Coronary artery (tissue), 2 donors: Measurements from ENCODE around the gene MBNL2.
A peak's percentile ranks its signal among the peaks of the same experiment; 100 is the strongest.

ENCODE experiments used
- DNase-seq: peaks from one replicate; pipeline ENCODE4 v3.0.0-alpha.2; 2017; ENCODE audit warnings: low spot score
- H3K27ac ChIP-seq, 2 donors: fragments of 200-600 bp; sonication (generic); one replicate each; pipeline ENCODE4 v1.5.1; 2016 to 2019
- H3K4me3 ChIP-seq: fragments of 200-600 bp; sonication (generic); 2 replicates; pipeline ENCODE4 v1.5.1; 2016; ENCODE audit warnings: mild to moderate bottlenecking, moderate library complexity
- TF ChIP-seq, protein P1 (sequence below): fragments of 200-600 bp; sonication (generic); IDR thresholded peaks from one replicate; pipeline ENCODE4 v1.5.1; 2019; ENCODE audit warnings: antibody characterized with exemption

Gene MBNL2

DNA sequence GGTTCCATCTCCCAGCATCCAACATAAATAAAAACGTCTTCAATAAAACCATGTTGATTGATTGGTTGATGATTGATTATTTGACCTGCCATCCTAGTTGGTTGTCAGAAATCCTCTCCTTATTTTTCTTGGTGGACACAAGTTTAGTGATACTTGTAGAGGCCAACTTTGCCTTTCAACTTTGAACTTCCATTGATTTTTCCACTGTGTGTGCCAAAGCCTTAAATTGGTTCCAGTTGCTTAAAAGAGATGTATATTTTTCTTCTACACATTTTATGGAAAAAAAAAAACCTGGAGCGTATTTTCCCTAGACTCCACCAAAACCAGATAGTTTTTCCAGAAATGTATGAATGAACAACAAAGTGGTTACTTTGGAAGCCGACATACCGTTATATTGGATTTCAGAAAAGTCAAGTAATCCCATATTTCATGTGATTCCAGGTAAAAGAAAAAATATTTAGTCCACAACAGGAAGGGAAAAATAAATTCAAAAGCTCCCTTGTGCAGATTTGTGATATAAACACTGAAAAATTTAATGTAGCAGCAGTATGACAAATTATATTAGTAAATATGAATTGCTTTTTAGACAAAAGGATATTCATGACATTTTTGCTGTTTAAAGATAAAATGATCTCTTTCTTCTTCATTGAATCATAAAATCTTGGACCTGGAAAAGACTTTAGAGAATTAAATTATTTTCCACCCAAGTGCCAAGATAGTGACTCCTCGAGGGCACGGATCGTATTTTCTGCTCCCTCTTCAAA lies 85.2 kb downstream of the MBNL2 start:
- H3K27ac ChIP-seq, result peak overlapping the region in 1 of 2 donors; percentile 4
- no peak for DNase-seq
- H3K4me3 ChIP-seq, result no peak overlapping the region
- TF ChIP-seq, protein P1, sequence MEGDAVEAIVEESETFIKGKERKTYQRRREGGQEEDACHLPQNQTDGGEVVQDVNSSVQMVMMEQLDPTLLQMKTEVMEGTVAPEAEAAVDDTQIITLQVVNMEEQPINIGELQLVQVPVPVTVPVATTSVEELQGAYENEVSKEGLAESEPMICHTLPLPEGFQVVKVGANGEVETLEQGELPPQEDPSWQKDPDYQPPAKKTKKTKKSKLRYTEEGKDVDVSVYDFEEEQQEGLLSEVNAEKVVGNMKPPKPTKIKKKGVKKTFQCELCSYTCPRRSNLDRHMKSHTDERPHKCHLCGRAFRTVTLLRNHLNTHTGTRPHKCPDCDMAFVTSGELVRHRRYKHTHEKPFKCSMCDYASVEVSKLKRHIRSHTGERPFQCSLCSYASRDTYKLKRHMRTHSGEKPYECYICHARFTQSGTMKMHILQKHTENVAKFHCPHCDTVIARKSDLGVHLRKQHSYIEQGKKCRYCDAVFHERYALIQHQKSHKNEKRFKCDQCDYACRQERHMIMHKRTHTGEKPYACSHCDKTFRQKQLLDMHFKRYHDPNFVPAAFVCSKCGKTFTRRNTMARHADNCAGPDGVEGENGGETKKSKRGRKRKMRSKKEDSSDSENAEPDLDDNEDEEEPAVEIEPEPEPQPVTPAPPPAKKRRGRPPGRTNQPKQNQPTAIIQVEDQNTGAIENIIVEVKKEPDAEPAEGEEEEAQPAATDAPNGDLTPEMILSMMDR, result no peak

DNA sequence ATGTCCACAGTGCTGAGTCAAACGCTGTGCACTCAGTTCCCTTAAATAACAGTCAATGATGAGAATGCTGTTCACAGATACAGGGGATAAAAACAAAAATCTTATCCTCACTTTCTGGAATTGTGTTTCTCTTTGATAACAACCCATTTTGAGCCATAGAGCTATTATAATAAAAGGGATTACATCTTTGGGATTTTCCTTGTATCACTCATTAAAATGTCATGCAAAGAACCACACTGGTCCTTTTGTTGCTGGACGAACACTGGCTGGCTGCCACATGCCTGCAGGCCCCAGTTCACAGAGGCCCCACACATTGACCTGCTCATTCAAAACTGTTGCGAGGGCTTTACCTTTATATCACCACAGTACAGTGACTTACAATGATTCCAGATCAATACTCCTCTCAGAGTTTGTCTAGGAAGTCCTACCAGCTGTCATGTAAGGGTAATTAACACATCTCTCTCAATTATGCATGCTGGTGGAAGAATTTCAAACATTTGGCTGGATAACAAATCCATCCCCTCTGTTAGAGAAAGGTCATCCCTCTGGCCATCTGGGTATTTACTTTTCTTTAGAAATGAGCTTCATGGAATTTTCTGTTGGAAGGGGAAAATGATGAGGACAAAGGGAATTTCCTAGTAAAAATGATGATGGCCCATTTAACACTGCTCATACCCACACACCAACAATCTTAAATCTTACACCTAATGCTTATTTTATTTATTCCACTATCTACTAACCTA lies 85.9 kb downstream of the MBNL2 start:
- DNase-seq, result no peak
- H3K4me3 ChIP-seq, result peak overlapping the region; percentile 3
- peak overlapping the region; percentile 4 to 19 for H3K27ac ChIP-seq
- TF ChIP-seq, protein P1, result no peak

DNA sequence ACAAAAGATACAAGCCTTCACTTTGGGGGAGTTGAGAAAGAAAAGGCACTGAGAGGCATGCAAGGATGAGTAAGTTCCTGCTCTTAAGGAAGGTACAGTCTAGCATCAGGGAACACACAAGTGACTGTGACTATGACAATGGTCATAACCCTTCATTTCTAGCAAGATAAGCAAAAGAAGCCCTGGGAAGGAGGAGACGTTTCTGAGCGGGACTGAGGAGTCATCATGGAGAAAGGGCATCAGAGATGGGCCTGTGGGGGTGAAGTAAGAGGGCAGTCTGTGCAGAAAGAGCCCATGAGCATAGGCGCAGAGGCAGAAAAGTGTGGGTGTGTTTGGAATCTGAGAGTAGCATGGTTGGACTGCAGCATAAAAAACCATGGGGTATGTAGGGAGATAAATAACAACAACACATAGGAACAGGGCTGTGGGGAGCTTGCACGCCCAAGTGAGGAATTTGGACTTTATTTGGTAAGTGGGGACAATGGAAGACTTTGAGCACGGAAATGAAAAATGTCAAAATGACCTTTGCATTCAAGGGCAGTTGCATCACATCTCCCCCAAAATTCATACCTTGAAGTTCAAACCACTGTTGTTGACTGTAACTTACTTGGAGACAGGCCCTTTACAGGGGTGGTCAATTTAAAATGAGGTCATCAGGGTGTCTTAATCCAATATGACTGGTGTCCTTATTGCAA lies 86.7 kb downstream of the MBNL2 start:
- no peak overlapping the region for H3K4me3 ChIP-seq
- TF ChIP-seq, protein P1, result no peak
- DNase-seq, result no peak
- no peak overlapping the region for H3K27ac ChIP-seq

DNA sequence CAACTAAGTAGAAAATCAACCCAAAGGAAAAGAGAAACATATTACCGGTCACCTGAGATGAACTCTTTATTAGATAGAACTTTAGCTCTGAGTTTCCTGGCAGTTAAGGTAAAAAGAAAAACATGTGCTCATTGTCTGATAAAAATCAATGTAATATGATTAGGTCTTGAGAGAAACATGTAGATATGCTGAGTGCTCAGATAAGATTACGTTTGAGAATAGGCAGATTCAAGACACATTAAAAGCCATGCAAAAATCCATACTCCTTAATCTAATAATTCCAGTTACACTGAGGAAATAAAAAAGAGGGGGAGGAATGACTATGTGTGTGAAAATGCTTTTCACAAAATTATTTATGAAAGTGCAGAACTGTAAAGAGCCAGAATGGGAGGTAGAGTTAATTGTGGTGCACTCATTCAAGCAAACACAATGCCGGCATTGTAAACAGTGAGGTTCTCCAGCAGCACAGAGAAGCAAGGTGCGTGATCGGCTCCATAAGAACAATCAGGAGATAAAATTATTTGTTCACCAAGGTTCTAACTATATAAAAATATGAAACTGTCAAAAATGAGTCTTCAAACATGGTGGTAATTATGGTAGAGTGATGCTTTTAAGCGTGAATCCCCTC lies 88.8 kb downstream of the MBNL2 start:
- Histone ChIP-seq H3K4me3 (no peak overlapping the region), H3K27ac (no peak overlapping the region)
- TF ChIP-seq, protein P1, result no peak
- DNase-seq, result no peak

DNA sequence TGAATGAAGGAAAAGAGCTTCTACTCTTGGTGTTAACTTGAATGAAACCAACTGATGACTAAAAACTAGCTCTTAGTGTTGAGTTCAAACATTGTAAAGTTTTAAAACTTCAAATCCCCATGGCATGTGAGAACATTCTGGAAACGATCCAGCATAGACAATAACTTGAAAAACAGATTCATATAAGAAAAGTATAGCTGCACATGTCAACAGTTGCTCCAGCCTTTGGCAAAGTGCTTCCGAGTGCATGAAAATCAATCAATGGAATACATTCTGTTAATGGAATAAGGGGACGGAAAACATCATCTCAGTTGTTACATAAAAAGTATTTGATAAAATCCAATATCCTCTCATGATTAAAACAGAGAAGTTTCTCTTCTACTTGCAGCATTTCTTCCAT lies 89.8 kb downstream of the MBNL2 start:
- TF ChIP-seq, protein P1, result no peak
- Histone ChIP-seq H3K4me3 (no peak overlapping the region), H3K27ac (no peak overlapping the region)
- DNase-seq, result no peak

DNA sequence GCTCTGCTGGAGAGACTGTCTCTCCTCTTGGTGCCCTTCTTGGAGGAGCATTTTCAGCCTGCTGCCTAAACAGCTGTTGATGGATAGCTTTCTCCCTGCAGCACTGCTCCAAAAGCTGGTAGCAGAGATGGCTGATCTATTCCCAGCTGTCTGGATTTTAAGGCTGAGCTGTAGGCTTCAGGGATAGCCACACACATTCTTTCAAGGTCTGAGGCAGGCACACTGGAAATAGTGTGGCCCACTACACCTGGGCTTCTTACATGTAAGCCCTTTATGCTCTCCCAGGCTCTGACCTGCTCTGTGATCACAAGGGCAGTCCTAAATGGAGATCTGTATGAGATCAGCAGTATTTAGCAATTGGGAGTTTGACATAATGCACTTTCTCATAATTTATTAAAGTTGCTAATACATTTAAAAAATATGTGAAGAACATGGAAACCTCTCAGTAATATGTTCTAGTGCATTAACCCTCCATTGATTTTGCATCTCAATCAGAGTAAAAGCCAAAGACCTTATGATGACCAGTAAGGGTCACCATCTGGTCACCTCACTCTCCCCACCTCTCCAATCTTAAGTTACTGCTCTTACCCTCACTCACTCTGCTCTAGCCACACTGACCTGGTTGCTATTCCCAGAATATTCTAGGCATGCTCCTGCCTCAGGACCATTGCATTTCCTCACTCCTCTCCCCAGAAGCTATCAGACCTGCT lies 91.6 kb downstream of the MBNL2 start:
- DNase-seq, result no peak
- no peak overlapping the region for H3K4me3 ChIP-seq
- TF ChIP-seq, protein P1, result no peak
- H3K27ac ChIP-seq, result no peak overlapping the region
